Mesenchymal stem cell (in vitro differentiated cells and primary cell): ENCODE data around the gene PXMP2.
A peak's percentile ranks its signal among the peaks of the same experiment; 100 is the strongest.

Source experiments
- DNase-seq: peaks from one replicate; pipeline ENCODE4 v3.0.0-alpha.2; 2013
- H2AFZ ChIP-seq: one replicate; pipeline ENCODE4 v1.6.1; 2013; ENCODE audit warnings: low read depth, mild to moderate bottlenecking, control low read depth, inconsistent platforms, low read length, moderate library complexity
- H2AK5ac ChIP-seq: 2 replicates; pipeline ENCODE4 v1.6.1; 2013; ENCODE audit warnings: low read length, moderate library complexity, mild to moderate bottlenecking, inconsistent platforms; ENCODE audit not compliant: severe bottlenecking
- H2BK120ac ChIP-seq: one replicate; pipeline ENCODE4 v1.6.1; 2013; ENCODE audit warnings: low read depth, mild to moderate bottlenecking, inconsistent platforms, low read length, moderate library complexity
- H2BK12ac ChIP-seq, 2 experiments: one replicate each; pipeline ENCODE4 v1.6.1; 2013; ENCODE audit warnings: inconsistent platforms in 2 of 2, low read length in 2 of 2, mild to moderate bottlenecking in 2 of 2, moderate library complexity in 2 of 2, control low read depth in 1 of 2
- H2BK15ac ChIP-seq: one replicate; pipeline ENCODE4 v1.6.1; 2013; ENCODE audit warnings: mild to moderate bottlenecking, low read depth, inconsistent platforms; ENCODE audit not compliant: poor library complexity, severe bottlenecking
- H2BK5ac ChIP-seq: 2 replicates; pipeline ENCODE4 v1.6.1; 2013; ENCODE audit warnings: low read depth, mild to moderate bottlenecking, low read length, control low read depth, inconsistent platforms; ENCODE audit not compliant: poor library complexity, severe bottlenecking
- H3K14ac ChIP-seq, 2 experiments: one replicate each; pipeline ENCODE4 v1.6.1; 2013; ENCODE audit warnings: inconsistent platforms in 2 of 2, low read length in 2 of 2, control low read depth in 1 of 2, mild to moderate bottlenecking in 1 of 2, moderate library complexity in 1 of 2
- H3K18ac ChIP-seq, 2 experiments: one replicate each; pipeline ENCODE4 v1.6.1; 2013; ENCODE audit warnings: inconsistent platforms in 2 of 2, low read length in 2 of 2, control low read depth in 1 of 2, low read depth in 1 of 2, mild to moderate bottlenecking in 1 of 2
- H3K23ac ChIP-seq, 2 experiments: one replicate each; pipeline ENCODE4 v1.6.1; 2013; ENCODE audit warnings: inconsistent platforms in 2 of 2, low read length in 2 of 2, mild to moderate bottlenecking in 2 of 2, moderate library complexity in 2 of 2, control low read depth in 1 of 2
- H3K27ac ChIP-seq: 2 replicates; pipeline ENCODE4 v1.5.1; 2013; ENCODE audit warnings: mild to moderate bottlenecking, moderate library complexity, low read length, control low read depth, inconsistent platforms; ENCODE audit not compliant: poor library complexity, severe bottlenecking
- H3K27me3 ChIP-seq, 2 experiments: 2 replicates each; pipeline versions ENCODE4 v1.6.1 to v1.7.0; 2013; ENCODE audit warnings: low read length in 2 of 2, mild to moderate bottlenecking in 2 of 2, moderate library complexity in 2 of 2, control low read depth in 1 of 2, inconsistent platforms in 1 of 2; ENCODE audit not compliant: control insufficient read depth in 1 of 2, insufficient read depth in 1 of 2
- H3K36me3 ChIP-seq, 2 experiments: 2 replicates each; pipeline versions ENCODE4 v1.6.1 to v1.7.0; 2013; ENCODE audit warnings: low read length in 2 of 2, control low read depth in 1 of 2, inconsistent platforms in 1 of 2, low read depth in 1 of 2, mild to moderate bottlenecking in 1 of 2; ENCODE audit not compliant: insufficient read depth in 2 of 2, control insufficient read depth in 1 of 2
- H3K4ac ChIP-seq, 2 experiments: one replicate each; pipeline ENCODE4 v1.6.1; 2013; ENCODE audit warnings: inconsistent platforms in 2 of 2, low read length in 2 of 2, mild to moderate bottlenecking in 2 of 2, moderate library complexity in 2 of 2, control low read depth in 1 of 2, low read depth in 1 of 2
- H3K4me1 ChIP-seq: 2 replicates; pipeline ENCODE4 v1.6.1; 2013; ENCODE audit warnings: low read depth, low read length, control low read depth; ENCODE audit not compliant: control insufficient read depth, insufficient read depth
- H3K4me2 ChIP-seq: 2 replicates; pipeline ENCODE4 v1.6.1; 2013; ENCODE audit warnings: low read length, mild to moderate bottlenecking, inconsistent platforms; ENCODE audit not compliant: poor library complexity, severe bottlenecking
- H3K4me3 ChIP-seq, 2 experiments: 2 replicates each; pipeline versions ENCODE4 v1.5.1 to v1.7.0; 2013; ENCODE audit warnings: low read length in 2 of 2, mild to moderate bottlenecking in 2 of 2, control low read depth in 1 of 2, low read depth in 1 of 2; ENCODE audit not compliant: insufficient read depth in 1 of 2
- H3K79me1 ChIP-seq: replicated peaks from 2 replicates; pipeline ENCODE4 v1.6.1; 2013; ENCODE audit warnings: mild to moderate bottlenecking, control low read depth, low read length, inconsistent platforms; ENCODE audit not compliant: poor library complexity, severe bottlenecking
- H3K9ac ChIP-seq: 2 replicates; pipeline ENCODE4 v1.7.0; 2013; ENCODE audit warnings: mild to moderate bottlenecking, low read length, moderate library complexity
- H3K9me3 ChIP-seq: 2 replicates; pipeline ENCODE4 v1.7.0; 2013; ENCODE audit warnings: mild to moderate bottlenecking, low read length; ENCODE audit not compliant: control insufficient read depth
- H4K8ac ChIP-seq: one replicate; pipeline ENCODE4 v1.6.1; 2013; ENCODE audit warnings: inconsistent platforms, mild to moderate bottlenecking, low read length, moderate library complexity
- H4K91ac ChIP-seq: one replicate; pipeline ENCODE4 v1.6.1; 2013; ENCODE audit warnings: mild to moderate bottlenecking, low read length, inconsistent platforms
- WGBS: methylation state at CpG from one replicate; pipeline ENCODE4 v1.1.7; 2013; ENCODE audit warnings: mixed read lengths; 5-methylcytosine and 5-hydroxymethylcytosine counted together

Gene PXMP2

GRCh38 chr12:132703641-132704040, 16.3 kb downstream of the PXMP2 start:
- H3K27ac ChIP-seq: peak overlapping the region; percentile 43
- no peak overlapping the region for H3K23ac ChIP-seq
- H3K4ac ChIP-seq: no peak overlapping the region
- H2BK120ac ChIP-seq: no peak overlapping the region
- no peak overlapping the region for H3K18ac ChIP-seq
- peaks cover 24 to 25% of the 10 kb centered on the region in 2 experiments for H3K36me3 ChIP-seq
- WGBS: 97% methylated on average over 9 of the region's 9 CpGs
- peaks cover 16% of the 10 kb centered on the region for H3K4me1 ChIP-seq
- no peak overlapping the region for H2BK12ac ChIP-seq
- no peak overlapping the region for H2AFZ ChIP-seq
- H4K91ac ChIP-seq: no peak overlapping the region
- no peak overlapping the region for H4K8ac ChIP-seq
- no peaks in the 10 kb centered on the region for H3K9me3 ChIP-seq
- H3K14ac ChIP-seq: no peak overlapping the region
- no peak overlapping the region for H3K9ac ChIP-seq
- H2BK15ac ChIP-seq: no peak overlapping the region
- H3K4me3 ChIP-seq: no peak overlapping the region
- peaks cover 7% of the 10 kb centered on the region for H3K79me1 ChIP-seq
- H2AK5ac ChIP-seq: no peak overlapping the region
- no peak overlapping the region for H2BK5ac ChIP-seq
- DNase-seq: no peak
- no peak overlapping the region for H3K4me2 ChIP-seq
- no peaks in the 10 kb centered on the region for H3K27me3 ChIP-seq

GRCh38 chr12:132707241-132707640, 19.9 kb downstream of the PXMP2 start:
- Histone ChIP-seq H3K27me3 (no peaks in the 10 kb centered on the region), H4K8ac (no peak overlapping the region), H2BK120ac (no peak overlapping the region), H3K9me3 (no peaks in the 10 kb centered on the region), H3K36me3 (peaks cover 12 to 17% of the 10 kb centered on the region in 2 experiments), H3K14ac (no peak overlapping the region), H4K91ac (no peak overlapping the region), H2AFZ (no peak overlapping the region), H3K27ac (no peak overlapping the region), H3K79me1 (peaks cover 4% of the 10 kb centered on the region), H3K4ac (no peak overlapping the region), H3K4me1 (peaks cover 19% of the 10 kb centered on the region), H2BK15ac (no peak overlapping the region), H3K4me3 (no peak overlapping the region), H2BK5ac (no peak overlapping the region), H3K9ac (no peak overlapping the region), H3K23ac (no peak overlapping the region), H2BK12ac (no peak overlapping the region), H2AK5ac (no peak overlapping the region), H3K18ac (no peak overlapping the region), H3K4me2 (no peak overlapping the region)
- 98% methylated on average over 6 of the region's 6 CpGs for WGBS
- no peak for DNase-seq

GRCh38 chr12:132708150-132708549, 20.8 kb downstream of the PXMP2 start:
- no peak overlapping the region for H2BK120ac ChIP-seq
- H3K4ac ChIP-seq: no peak overlapping the region
- no peak overlapping the region for H2BK12ac ChIP-seq
- H3K4me2 ChIP-seq: no peak overlapping the region
- no peak overlapping the region for H3K9ac ChIP-seq
- H4K8ac ChIP-seq: peak overlapping the region; percentile 65
- H4K91ac ChIP-seq: no peak overlapping the region
- H2BK15ac ChIP-seq: no peak overlapping the region
- H3K14ac ChIP-seq: no peak overlapping the region
- no peaks in the 10 kb centered on the region for H3K27me3 ChIP-seq
- H3K4me3 ChIP-seq: no peak overlapping the region
- no peak overlapping the region for H2AFZ ChIP-seq
- no peak overlapping the region for H3K18ac ChIP-seq
- H2AK5ac ChIP-seq: no peak overlapping the region
- no peak overlapping the region for H3K27ac ChIP-seq
- 98% methylated on average over 2 of the region's 2 CpGs for WGBS
- no peaks in the 10 kb centered on the region for H3K9me3 ChIP-seq
- peaks cover 4% of the 10 kb centered on the region for H3K79me1 ChIP-seq
- H3K36me3 ChIP-seq: peaks cover 7 to 13% of the 10 kb centered on the region in 2 experiments
- DNase-seq: no peak
- peaks cover 14% of the 10 kb centered on the region for H3K4me1 ChIP-seq
- no peak overlapping the region for H3K23ac ChIP-seq
- H2BK5ac ChIP-seq: no peak overlapping the region

GRCh38 chr12:132710043-132710404, 22.6 kb downstream of the PXMP2 start:
- DNase-seq: no peak
- peaks cover 4% of the 10 kb centered on the region for H3K4me1 ChIP-seq
- H3K27me3 ChIP-seq: no peaks in the 10 kb centered on the region
- no peak overlapping the region for H2BK12ac ChIP-seq
- H3K9ac ChIP-seq: peak overlapping the region; percentile 90
- H3K23ac ChIP-seq: peak overlapping the region in 1 of 2 experiments; percentile 69
- peaks cover 12% of the 10 kb centered on the region for H3K79me1 ChIP-seq
- no peak overlapping the region for H2AK5ac ChIP-seq
- no peak overlapping the region for H2BK5ac ChIP-seq
- H3K4me2 ChIP-seq: peak overlapping the region; percentile 78
- peak overlapping the region; percentile 30 for H2BK120ac ChIP-seq
- H3K4ac ChIP-seq: peak overlapping the region; percentile 35 to 79
- H3K27ac ChIP-seq: peak overlapping the region; percentile 83
- H3K36me3 ChIP-seq: peaks cover 6 to 12% of the 10 kb centered on the region in 2 experiments
- no peak overlapping the region for H2BK15ac ChIP-seq
- H4K91ac ChIP-seq: peak overlapping the region; percentile 35
- peak overlapping the region; percentile 93 to 98 for H3K4me3 ChIP-seq
- WGBS: under 1% methylated on average over 26 of the region's 26 CpGs
- peak overlapping the region; percentile 77 for H4K8ac ChIP-seq
- H3K14ac ChIP-seq: no peak overlapping the region
- peak overlapping the region; percentile 14 to 79 for H3K18ac ChIP-seq
- no peaks in the 10 kb centered on the region for H3K9me3 ChIP-seq
- H2AFZ ChIP-seq: peak overlapping the region; percentile 96
